HEK293 (cell line): ENCODE measurements around the gene TACC2.

Experiments
- CTCF ChIA-PET: fragments of 350-600 bp; formaldehyde crosslinking; extraction: SDS; loops from one replicate; lab custom pipeline; 2021; ENCODE audit warnings: antibody characterized with exemption; lab: Yijun Ruan, JAX
- POLR2A ChIA-PET: fragments of 300-600 bp; formaldehyde crosslinking; extraction: SDS; loops from one replicate; lab custom pipeline; 2020; ENCODE audit warnings: antibody characterized with exemption, inconsistent platforms; lab: Yijun Ruan, JAX
- H3K27ac ChIP-seq: fragments of 200-500 bp; sonication (Bioruptor generic); 2 replicates; pipeline ENCODE4 v1.5.1; 2014; ENCODE audit warnings: low read depth, low read length, control low read depth, inconsistent platforms; ENCODE audit errors: extremely low read depth
- H3K36me3 ChIP-seq, 2 experiments: fragments of 200-500 bp in 1 of 2; sonication (Bioruptor generic) in 1 of 2; 1 replicate in 1 of 2; 2 replicates in 1 of 2; pipeline ENCODE4 v1.5.1; 2014 to 2017; ENCODE audit warnings: inconsistent platforms in 2 of 2, low read length in 2 of 2; ENCODE audit not compliant: control insufficient read depth in 2 of 2, insufficient read depth in 1 of 2
- H3K4me1 ChIP-seq: fragments of 200-500 bp; sonication (Bioruptor generic); 2 replicates; pipeline ENCODE4 v1.5.1; 2014; ENCODE audit warnings: mild to moderate bottlenecking, low read length, inconsistent platforms; ENCODE audit not compliant: control insufficient read depth, insufficient read depth
- H3K4me3 ChIP-seq: 2 replicates; pipeline ENCODE4 v1.5.1; 2011; ENCODE audit warnings: low read depth, mild to moderate bottlenecking, control low read depth, low read length, moderate library complexity
- H3K9me3 ChIP-seq: fragments of 200-500 bp; sonication (Bioruptor generic); 2 replicates; pipeline ENCODE4 v1.5.1; 2014; ENCODE audit warnings: low read depth, low read length, inconsistent platforms; ENCODE audit not compliant: control insufficient read depth, insufficient read depth
- BCL11A ChIP-seq: fragments of 450-650 bp; formaldehyde crosslinking; IDR thresholded peaks from 2 replicates; pipeline ENCODE4 v1.5.1; 2016; ENCODE audit warnings: low read depth, missing biosample characterization, missing genetic modification characterization
- KLF7 ChIP-seq: fragments of 450-650 bp; formaldehyde crosslinking; IDR thresholded peaks from 2 replicates; pipeline ENCODE4 v1.5.1; 2016; ENCODE audit warnings: missing biosample characterization, missing genetic modification characterization, borderline replicate concordance
- OVOL3 ChIP-seq: fragments of 450-650 bp; formaldehyde crosslinking; IDR thresholded peaks from 2 replicates; pipeline ENCODE4 v1.5.1; 2016; ENCODE audit warnings: missing biosample characterization, missing genetic modification characterization
- ZFHX2 ChIP-seq: fragments of 450-650 bp; formaldehyde crosslinking; conservative IDR thresholded peaks from 2 replicates; pipeline ENCODE4 v1.5.1; 2016; ENCODE audit warnings: missing biosample characterization, missing genetic modification characterization
- ZNF121 ChIP-seq: fragments of 450-650 bp; formaldehyde crosslinking; IDR thresholded peaks from 2 replicates; pipeline ENCODE4 v1.5.1; 2016; ENCODE audit warnings: missing biosample characterization, missing genetic modification characterization
- ZNF132 ChIP-seq: fragments of 450-650 bp; formaldehyde crosslinking; IDR thresholded peaks from 2 replicates; pipeline ENCODE4 v1.5.1; 2017; ENCODE audit warnings: missing biosample characterization, missing genetic modification characterization, borderline replicate concordance
- ZNF19 ChIP-seq: fragments of 450-650 bp; formaldehyde crosslinking; IDR thresholded peaks from 2 replicates; pipeline ENCODE4; 2016; ENCODE audit warnings: missing biosample characterization, missing genetic modification characterization, low read depth
- ZNF302 ChIP-seq: fragments of 450-650 bp; formaldehyde crosslinking; IDR thresholded peaks from 2 replicates; pipeline ENCODE4 v1.5.1; 2016; ENCODE audit warnings: missing biosample characterization, missing genetic modification characterization, low read depth
- ZNF48 ChIP-seq: fragments of 450-650 bp; formaldehyde crosslinking; IDR thresholded peaks from 2 replicates; pipeline ENCODE4 v1.5.1; 2016; ENCODE audit warnings: missing biosample characterization, missing genetic modification characterization
- ZNF549 ChIP-seq: fragments of 450-650 bp; IDR thresholded peaks from 2 replicates; pipeline ENCODE4 v1.5.1; 2018; ENCODE audit warnings: missing biosample characterization, missing genetic modification characterization, mild to moderate bottlenecking, inconsistent platforms, moderate library complexity
- ZNF600 ChIP-seq: fragments of 450-650 bp; formaldehyde crosslinking; IDR thresholded peaks from 2 replicates; pipeline ENCODE4 v1.5.1; 2016; ENCODE audit warnings: missing biosample characterization, missing genetic modification characterization
- TF ChIP-seq, protein P1 (sequence below): fragments of 450-650 bp; formaldehyde crosslinking; IDR thresholded peaks from 2 replicates; pipeline ENCODE4 v1.5.1; 2016; ENCODE audit warnings: missing biosample characterization, missing genetic modification characterization
- TF ChIP-seq, protein P2 (sequence below): fragments of 450-650 bp; formaldehyde crosslinking; IDR thresholded peaks from 2 replicates; pipeline ENCODE4 v1.5.1; 2017; ENCODE audit warnings: missing biosample characterization, missing genetic modification characterization
- TF ChIP-seq, protein P3 (sequence below): fragments of 450-650 bp; formaldehyde crosslinking; IDR thresholded peaks from 2 replicates; pipeline ENCODE4 v1.5.1; 2016; ENCODE audit warnings: missing biosample characterization, missing genetic modification characterization
- TF ChIP-seq, protein P4 (sequence below): fragments of 450-650 bp; formaldehyde crosslinking; IDR thresholded peaks from 2 replicates; pipeline ENCODE4 v1.5.1; 2016; ENCODE audit warnings: missing biosample characterization, missing genetic modification characterization, borderline replicate concordance
- TF ChIP-seq, protein P5 (sequence below): fragments of 450-650 bp; IDR thresholded peaks from 2 replicates; pipeline ENCODE4 v1.5.1; 2018; ENCODE audit warnings: missing biosample characterization, missing genetic modification characterization

Gene TACC2

DNA sequence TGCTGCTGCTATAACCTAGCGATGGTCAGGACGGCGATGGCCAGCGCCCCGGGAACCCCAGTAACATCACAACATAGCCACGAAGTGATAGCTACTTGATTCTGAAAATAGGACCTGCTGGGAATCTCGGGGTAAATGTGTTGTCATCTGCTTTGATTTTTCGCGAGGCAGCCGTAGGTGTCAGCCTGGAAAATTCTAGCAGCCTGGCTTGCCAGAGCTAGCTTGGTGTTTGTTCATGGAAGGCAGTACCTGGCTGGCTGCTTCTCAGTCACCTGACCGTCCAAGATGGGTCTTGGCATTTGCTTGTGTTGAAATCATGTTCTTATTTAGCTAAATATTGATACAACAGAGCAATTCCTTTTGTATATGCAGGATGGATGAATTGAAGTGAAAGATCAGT lies 199.7 kb downstream of the TACC2 start (continued):
- TF ChIP-seq ZNF19 (tag by site-specific recombination) (no peak), ZNF549 (tag by site-specific recombination) (no peak)
- TF ChIP-seq, protein P1, sequence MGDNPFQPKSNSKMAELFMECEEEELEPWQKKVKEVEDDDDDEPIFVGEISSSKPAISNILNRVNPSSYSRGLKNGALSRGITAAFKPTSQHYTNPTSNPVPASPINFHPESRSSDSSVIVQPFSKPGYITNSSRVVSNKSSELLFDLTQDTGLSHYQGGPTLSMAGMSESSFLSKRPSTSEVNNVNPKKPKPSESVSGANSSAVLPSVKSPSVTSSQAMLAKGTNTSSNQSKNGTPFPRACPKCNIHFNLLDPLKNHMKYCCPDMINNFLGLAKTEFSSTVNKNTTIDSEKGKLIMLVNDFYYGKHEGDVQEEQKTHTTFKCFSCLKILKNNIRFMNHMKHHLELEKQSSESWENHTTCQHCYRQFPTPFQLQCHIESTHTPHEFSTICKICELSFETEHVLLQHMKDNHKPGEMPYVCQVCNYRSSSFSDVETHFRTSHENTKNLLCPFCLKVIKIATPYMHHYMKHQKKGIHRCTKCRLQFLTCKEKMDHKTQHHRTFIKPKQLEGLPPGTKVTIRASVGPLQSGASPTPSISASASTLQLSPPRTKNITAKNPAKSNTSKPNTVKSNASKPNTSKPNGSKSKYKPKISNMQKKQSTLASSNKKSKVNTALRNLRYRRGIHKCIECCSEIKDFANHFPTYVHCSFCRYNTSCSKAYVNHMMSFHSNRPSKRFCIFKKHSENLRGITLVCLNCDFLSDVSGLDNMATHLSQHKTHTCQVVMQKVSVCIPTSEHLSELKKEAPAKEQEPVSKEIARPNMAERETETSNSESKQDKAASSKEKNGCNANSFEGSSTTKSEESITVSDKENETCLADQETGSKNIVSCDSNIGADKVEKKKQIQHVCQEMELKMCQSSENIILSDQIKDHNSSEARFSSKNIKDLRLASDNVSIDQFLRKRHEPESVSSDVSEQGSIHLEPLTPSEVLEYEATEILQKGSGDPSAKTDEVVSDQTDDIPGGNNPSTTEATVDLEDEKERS = no peak
- TF ChIP-seq, all 188 proteins: peak for 0

DNA sequence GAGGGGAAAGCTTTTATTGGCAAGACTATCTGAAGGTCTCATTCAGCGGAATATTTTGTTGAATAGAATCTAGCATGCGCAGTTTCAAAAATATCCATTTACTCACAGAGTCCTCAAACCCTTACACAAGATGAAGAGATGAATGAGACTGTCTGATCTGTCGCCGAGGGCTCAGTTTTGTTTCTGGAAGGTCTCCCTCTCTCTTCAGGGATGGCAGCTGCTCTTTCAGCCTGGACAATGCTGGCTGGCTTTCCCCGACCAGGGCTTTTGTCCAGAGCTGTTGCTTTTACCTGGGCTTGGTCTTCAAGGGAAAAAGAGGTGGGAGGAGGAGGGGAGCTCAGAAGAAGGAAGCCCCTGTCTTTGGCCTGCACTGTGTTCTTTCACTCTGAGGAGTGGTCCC lies 200.2 kb downstream of the TACC2 start:
- no peak for TF ChIP-seq KLF7 (tag by site-specific recombination)
- no peak for TF ChIP-seq ZNF600 (tag by site-specific recombination)
- TF ChIP-seq, protein P2, sequence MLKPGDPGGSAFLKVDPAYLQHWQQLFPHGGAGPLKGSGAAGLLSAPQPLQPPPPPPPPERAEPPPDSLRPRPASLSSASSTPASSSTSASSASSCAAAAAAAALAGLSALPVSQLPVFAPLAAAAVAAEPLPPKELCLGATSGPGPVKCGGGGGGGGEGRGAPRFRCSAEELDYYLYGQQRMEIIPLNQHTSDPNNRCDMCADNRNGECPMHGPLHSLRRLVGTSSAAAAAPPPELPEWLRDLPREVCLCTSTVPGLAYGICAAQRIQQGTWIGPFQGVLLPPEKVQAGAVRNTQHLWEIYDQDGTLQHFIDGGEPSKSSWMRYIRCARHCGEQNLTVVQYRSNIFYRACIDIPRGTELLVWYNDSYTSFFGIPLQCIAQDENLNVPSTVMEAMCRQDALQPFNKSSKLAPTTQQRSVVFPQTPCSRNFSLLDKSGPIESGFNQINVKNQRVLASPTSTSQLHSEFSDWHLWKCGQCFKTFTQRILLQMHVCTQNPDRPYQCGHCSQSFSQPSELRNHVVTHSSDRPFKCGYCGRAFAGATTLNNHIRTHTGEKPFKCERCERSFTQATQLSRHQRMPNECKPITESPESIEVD = no peak
- no peak for TF ChIP-seq ZNF48 (tag by site-specific recombination)
- TF ChIP-seq, protein P3, sequence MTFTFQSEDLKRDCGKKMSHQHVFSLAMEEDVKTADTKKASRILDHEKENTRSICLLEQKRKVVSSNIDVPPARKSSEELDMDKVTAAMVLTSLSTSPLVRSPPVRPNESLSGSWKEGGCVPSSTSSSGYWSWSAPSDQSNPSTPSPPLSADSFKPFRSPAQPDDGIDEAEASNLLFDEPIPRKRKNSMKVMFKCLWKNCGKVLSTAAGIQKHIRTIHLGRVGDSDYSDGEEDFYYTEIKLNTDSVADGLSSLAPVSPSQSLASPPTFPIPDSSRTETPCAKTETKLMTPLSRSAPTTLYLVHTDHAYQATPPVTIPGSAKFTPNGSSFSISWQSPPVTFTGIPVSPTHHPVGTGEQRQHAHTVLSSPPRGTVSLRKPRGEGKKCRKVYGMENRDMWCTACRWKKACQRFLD (tag by site-specific recombination) = no peak
- no peak for TF ChIP-seq ZNF302 (tag by site-specific recombination)
- TF ChIP-seq, protein P4, sequence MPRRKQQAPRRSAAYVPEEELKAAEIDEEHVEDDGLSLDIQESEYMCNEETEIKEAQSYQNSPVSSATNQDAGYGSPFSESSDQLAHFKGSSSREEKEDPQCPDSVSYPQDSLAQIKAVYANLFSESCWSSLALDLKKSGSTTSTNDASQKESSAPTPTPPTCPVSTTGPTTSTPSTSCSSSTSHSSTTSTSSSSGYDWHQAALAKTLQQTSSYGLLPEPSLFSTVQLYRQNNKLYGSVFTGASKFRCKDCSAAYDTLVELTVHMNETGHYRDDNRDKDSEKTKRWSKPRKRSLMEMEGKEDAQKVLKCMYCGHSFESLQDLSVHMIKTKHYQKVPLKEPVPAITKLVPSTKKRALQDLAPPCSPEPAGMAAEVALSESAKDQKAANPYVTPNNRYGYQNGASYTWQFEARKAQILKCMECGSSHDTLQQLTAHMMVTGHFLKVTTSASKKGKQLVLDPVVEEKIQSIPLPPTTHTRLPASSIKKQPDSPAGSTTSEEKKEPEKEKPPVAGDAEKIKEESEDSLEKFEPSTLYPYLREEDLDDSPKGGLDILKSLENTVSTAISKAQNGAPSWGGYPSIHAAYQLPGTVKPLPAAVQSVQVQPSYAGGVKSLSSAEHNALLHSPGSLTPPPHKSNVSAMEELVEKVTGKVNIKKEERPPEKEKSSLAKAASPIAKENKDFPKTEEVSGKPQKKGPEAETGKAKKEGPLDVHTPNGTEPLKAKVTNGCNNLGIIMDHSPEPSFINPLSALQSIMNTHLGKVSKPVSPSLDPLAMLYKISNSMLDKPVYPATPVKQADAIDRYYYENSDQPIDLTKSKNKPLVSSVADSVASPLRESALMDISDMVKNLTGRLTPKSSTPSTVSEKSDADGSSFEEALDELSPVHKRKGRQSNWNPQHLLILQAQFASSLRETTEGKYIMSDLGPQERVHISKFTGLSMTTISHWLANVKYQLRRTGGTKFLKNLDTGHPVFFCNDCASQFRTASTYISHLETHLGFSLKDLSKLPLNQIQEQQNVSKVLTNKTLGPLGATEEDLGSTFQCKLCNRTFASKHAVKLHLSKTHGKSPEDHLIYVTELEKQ (tag by site-specific recombination) = no peak
- TF ChIP-seq ZNF121 (tag by site-specific recombination) = no peak
- no peak for TF ChIP-seq ZFHX2
- TF ChIP-seq, protein P5, sequence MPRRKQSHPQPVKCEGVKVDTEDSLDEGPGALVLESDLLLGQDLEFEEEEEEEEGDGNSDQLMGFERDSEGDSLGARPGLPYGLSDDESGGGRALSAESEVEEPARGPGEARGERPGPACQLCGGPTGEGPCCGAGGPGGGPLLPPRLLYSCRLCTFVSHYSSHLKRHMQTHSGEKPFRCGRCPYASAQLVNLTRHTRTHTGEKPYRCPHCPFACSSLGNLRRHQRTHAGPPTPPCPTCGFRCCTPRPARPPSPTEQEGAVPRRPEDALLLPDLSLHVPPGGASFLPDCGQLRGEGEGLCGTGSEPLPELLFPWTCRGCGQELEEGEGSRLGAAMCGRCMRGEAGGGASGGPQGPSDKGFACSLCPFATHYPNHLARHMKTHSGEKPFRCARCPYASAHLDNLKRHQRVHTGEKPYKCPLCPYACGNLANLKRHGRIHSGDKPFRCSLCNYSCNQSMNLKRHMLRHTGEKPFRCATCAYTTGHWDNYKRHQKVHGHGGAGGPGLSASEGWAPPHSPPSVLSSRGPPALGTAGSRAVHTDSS (tag by site-specific recombination) = no peak
- no peak for TF ChIP-seq ZNF132 (tag by site-specific recombination)
- no peak for TF ChIP-seq OVOL3 (tag by site-specific recombination)
- no peak for TF ChIP-seq BCL11A
- TF ChIP-seq, all 188 proteins: peak for 0
- ChIA-PET CTCF (interaction anchor here (0.5 kb wide), 1 partner anchor 214 kb away, joined by 3 read pairs; the partner anchor contains the start of gene NSMCE4A), POLR2A (no interaction called here)
- H3K27ac ChIP-seq = no peak overlapping the region
- H3K36me3 ChIP-seq = no peaks in the 10 kb centered on the region
- H3K9me3 ChIP-seq = no peaks in the 10 kb centered on the region
- H3K4me3 ChIP-seq = no peak overlapping the region
- no peaks in the 10 kb centered on the region for H3K4me1 ChIP-seq
